Adipose tissue (tissue), 3 donors: Measurements from ENCODE around the gene CLCN6. TPM values are rescaled to one million over a fixed set of nuclear protein-coding genes. Genes with fewer than 3 reads are reported as not detected.

Experiments
- H3K27ac ChIP-seq: one replicate; pipeline ENCODE4 v1.5.1; 2013; ENCODE audit warnings: low read depth, low read length
- WGBS, 3 donors: extraction: QIAGEN DNeasy Blood & Tissue Kit; methylation state at CpG; one replicate each; pipeline ENCODE4 v1.1.7; 2013; 5-methylcytosine and 5-hydroxymethylcytosine counted together
- polyA plus RNA-seq, 3 donors: library from polyadenylated mRNA; stranded (reverse); fragments of 200-250 nt; gene quantifications; one replicate each; pipeline ENCODE4 v1.2.3, GENCODE V29; 2013
- donor health status: healthy with polysubstance abuse.
- donor health status: Bipolar disorder and iron deficiency.
- donor health status: healthy.

The CLCN6 gene
- polyA plus RNA-seq, 3 donors: 5.4 to 12.6 (median 6.3) TPM

- no peak overlapping the region for H3K27ac ChIP-seq
- 39 to 75% (median 56%) methylated on average over 2 of the region's 2 CpGs for WGBS, 3 donors
Measured at GRCh38 chr1:11860083-11860482, 54.1 kb downstream of the CLCN6 start.

- 57 to 76% (median 63%) methylated on average over 1 of the region's 1 CpG for WGBS, 3 donors
- no peak overlapping the region for H3K27ac ChIP-seq
Measured at GRCh38 chr1:11860587-11860986, 54.6 kb downstream of the CLCN6 start.

DNA sequence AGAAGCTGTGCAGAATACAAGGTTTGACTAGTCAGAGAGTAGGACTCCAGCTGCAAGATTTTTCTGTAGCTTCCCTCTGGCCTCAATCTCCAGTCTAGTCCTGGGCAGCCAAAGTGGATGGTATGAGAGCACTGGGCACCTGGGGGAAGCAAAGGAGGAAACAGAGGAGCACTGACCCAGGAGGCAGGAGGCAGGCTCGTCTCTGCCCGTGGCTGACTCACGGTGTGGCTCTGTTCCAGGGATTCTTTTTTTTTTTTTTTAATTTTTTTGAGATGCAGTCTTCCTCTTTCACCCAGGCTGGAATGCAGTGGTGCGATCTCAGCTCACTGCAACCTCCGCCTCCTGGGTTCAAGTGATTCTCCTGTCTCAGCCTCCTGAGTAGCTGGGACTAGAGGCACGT is 56.9 kb downstream of the CLCN6 start:
- 32 to 54% (median 33%) methylated on average over 6 of the region's 6 CpGs for WGBS, 3 donors
- no peak overlapping the region for H3K27ac ChIP-seq

DNA sequence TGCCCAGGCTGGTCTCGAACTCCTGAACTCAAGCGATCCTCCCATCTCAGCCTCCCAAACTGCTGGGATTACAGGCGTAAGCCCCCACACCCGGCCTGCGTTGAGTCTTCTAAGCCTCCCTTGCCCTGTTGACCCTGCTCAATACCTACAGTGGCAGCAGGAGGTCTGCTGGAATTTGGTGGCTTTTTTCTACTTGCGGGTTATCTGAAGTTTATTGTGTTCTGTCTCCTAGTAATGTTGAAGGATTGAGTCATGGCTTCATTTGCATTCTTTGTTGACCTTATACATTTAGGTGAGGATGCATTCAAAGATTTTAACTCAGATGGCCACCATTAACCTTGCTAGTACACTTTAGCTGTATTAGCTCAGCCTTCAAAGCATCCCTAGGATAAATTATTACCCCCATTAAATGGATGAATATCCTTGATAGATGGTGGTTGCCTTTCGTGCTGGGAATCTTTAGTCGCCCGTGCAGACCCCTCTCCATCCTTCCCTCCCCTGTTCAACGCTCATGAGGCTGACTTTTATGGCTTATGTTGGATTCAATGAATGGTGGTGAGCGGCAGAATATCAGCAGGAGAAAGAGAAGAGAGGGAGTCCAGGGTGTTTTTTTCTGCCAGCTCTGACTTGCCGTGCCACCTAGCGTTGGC is 62.5 kb downstream of the CLCN6 start:
- no peak overlapping the region for H3K27ac ChIP-seq
- 63 to 67% (median 66%) methylated on average over 13 of the region's 13 CpGs for WGBS, 3 donors

DNA sequence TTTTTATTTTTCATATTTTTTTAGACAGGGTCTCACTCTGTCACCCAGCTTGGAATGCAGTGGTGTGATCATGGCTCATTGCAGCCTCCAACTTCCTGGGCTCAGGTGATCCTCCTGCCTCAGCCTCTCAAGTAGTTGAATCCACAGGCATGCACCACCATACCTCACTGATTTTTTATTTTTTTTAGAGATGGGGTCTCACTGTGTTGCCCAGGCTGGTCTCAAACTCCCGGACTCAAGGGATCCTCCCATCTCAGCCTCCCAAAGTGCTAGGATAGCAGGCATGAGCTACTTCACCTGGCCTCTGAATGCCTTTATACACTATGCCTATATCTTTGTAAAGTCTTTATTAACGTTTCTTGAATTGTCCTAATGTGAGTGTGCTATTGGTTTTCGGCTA is 63.1 kb downstream of the CLCN6 start:
- 80 to 89% (median 89%) methylated on average over 3 of the region's 3 CpGs for WGBS, 3 donors
- no peak overlapping the region for H3K27ac ChIP-seq

DNA sequence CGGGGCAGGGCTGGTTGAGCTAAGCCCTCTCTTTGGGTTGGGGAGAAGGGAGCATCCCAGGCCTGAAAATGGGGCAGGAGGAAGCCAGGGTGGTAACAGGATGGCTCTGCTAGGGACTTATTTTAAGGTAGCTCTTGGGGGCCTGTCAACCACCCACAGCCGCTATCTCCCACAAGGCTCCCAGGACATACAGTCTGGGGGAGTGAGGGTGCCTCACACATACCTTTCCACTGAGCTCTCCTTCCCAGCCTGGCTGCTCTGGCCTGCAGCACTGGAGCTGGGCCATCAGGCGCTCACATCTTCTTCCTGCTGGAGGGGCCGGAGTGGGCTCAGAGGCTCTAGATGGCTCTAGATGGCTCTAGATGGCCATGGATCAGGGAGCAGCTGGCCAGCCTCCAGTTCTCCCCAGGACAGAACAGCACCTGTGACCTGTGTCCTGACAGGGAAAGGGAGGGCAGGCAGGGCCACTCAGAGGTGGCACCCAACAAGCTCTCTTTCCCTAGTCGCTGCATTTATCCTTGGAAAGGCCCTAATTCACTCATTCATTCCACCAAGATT is 63.7 kb downstream of the CLCN6 start:
- no peak overlapping the region for H3K27ac ChIP-seq
- WGBS, 3 donors: 74 to 88% (median 87%) methylated on average over 5 of the region's 5 CpGs

GRCh38 chr1:11872545-11872944 is 66.6 kb downstream of the CLCN6 start:
- no peak overlapping the region for H3K27ac ChIP-seq
- 45 to 66% (median 60%) methylated on average over 7 of the region's 7 CpGs for WGBS, 3 donors

- WGBS, 3 donors: 68 to 73% (median 69%) methylated on average over 14 of the region's 14 CpGs
- H3K27ac ChIP-seq: no peak overlapping the region
Measured at GRCh38 chr1:11873395-11874257, 67.6 kb downstream of the CLCN6 start.

DNA sequence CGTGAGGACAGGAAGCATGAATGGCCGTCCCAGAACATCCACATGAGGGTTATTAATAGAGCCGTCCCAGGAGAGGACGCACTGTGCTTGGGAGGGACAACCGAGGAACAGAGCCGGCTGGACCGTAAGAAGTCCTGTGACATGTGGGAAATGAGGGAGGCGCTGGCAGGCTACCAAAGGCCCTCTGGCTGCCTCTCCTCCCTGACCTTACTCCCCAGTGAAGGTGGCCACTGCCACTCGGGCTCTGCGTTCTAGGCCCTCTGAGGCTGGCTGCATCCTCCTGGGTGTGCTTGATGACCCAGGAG is 68.2 kb downstream of the CLCN6 start:
- WGBS, 3 donors: 48 to 65% (median 63%) methylated on average over 10 of the region's 10 CpGs
- H3K27ac ChIP-seq: no peak overlapping the region

GRCh38 chr1:11874624-11875023 is 68.6 kb downstream of the CLCN6 start:
- 61 to 67% (median 64%) methylated on average over 6 of the region's 6 CpGs for WGBS, 3 donors
- peak overlapping the region; percentile 20 for H3K27ac ChIP-seq

GRCh38 chr1:11875094-11875493 is 69.1 kb downstream of the CLCN6 start:
- WGBS, 3 donors: 85 to 87% (median 85%) methylated on average over 10 of the region's 10 CpGs
- H3K27ac ChIP-seq: peak overlapping the region; percentile 20

- no peak overlapping the region for H3K27ac ChIP-seq
- WGBS, 3 donors: 47 to 75% (median 64%) methylated on average over 6 of the region's 6 CpGs
Measured at GRCh38 chr1:11877074-11877473, 71.1 kb downstream of the CLCN6 start.

- WGBS, 3 donors: 83 to 88% (median 86%) methylated on average over 30 to 31 of the region's 31 CpGs
- H3K27ac ChIP-seq: no peak overlapping the region
Measured at GRCh38 chr1:11878081-11878890, 72.3 kb downstream of the CLCN6 start.

GRCh38 chr1:11878891-11879190 is 72.8 kb downstream of the CLCN6 start:
- 80 to 88% (median 82%) methylated on average over 6 of the region's 6 CpGs for WGBS, 3 donors
- H3K27ac ChIP-seq: no peak overlapping the region

GRCh38 chr1:11879311-11880180 is 73.6 kb downstream of the CLCN6 start:
- H3K27ac ChIP-seq: no peak overlapping the region

DNA sequence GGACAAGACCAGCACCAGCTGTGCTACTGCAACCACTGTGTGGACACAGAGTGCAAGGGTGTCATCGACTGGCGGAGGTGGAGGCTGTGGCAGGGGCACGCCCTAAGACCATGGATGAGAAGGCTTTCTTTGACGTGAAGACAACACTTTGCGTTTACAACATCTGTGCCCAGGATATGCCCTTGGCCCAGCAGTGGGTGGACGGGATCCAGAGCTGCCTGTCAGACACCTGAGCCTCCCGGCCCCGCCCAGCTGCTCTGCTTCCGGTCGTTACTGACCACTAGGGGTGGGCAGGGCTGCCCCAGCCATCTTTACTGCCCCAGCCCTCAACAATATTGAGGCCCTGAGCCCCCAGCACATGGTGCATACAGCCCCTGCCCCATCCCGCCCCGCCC is 74.2 kb downstream of the CLCN6 start:
- WGBS, 3 donors: 59 to 75% (median 73%) methylated on average over 12 of the region's 12 CpGs
- no peak overlapping the region for H3K27ac ChIP-seq

More at GRCh38 chr1:11879311-11880180, 73.6 kb downstream of the CLCN6 start:
- WGBS, 3 donors: 83 to 85% (median 83%) methylated on average over 28 of the region's 28 CpGs

DNA sequence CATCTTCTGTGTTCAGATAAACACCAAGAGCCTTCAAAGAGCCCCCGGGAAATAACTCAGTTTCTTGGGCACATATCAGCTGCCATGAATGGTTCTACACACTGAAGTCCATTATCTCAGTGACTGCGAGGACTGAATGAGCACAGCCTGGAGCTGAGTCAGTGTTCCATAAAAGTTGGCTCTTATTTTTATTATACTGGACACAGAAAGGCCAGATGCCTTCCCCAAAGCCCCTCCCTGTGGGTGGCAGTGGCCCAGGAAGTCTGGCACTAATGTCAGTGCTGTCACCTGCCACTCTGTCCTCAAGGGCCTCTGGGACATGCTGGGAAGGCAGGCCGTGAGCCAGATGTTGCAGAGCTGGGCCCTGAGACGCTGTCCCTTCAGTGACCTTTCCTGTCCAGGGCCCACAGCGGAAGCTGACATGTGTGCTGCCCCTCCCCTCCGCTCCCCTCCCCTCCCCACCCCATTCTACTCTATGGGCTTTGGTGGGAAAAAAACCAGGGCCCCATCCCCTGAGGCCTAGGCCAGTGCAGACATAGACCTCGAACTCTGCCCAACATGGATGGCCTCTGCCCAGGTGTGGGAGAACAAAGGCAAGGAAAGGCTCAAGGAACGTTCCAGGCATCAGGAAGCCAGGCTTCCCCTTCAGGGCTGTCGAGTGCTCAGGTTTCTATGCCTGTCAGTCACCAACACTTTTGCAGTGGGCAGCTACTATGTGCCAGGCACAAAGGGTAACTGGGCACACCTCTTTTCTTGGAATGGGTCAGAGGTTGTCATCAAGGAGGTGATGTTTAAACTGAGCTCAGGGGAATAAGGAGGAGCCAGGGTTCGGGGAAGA is 75.1 kb downstream of the CLCN6 start:
- WGBS, 3 donors: 41 to 54% (median 52%) methylated on average over 10 of the region's 10 CpGs
- no peak overlapping the region for H3K27ac ChIP-seq
